Choroid plexus epithelial cell (primary cell): ENCODE measurements around the gene MMP17.

Experiments
- DNase-seq: peaks from one replicate; pipeline ENCODE4 v3.0.0-alpha.2; 2010; ENCODE audit warnings: low read depth
- H3K4me3 ChIP-seq: 2 replicates; pipeline ENCODE4 v1.5.1; 2011; ENCODE audit warnings: low read depth, mild to moderate bottlenecking, control low read depth, low read length, moderate library complexity
- TF ChIP-seq, protein P1 (sequence below): conservative IDR thresholded peaks from 2 replicates; pipeline ENCODE4 v1.5.1; 2011; ENCODE audit warnings: low read depth, mild to moderate bottlenecking, control low read depth, inconsistent platforms, low read length, moderate library complexity

MMP17 gene

GRCh38 chr12:131834798-131835615 lies 6.8 kb downstream of the MMP17 start:
- no peak overlapping the region for H3K4me3 ChIP-seq
- TF ChIP-seq, protein P1, sequence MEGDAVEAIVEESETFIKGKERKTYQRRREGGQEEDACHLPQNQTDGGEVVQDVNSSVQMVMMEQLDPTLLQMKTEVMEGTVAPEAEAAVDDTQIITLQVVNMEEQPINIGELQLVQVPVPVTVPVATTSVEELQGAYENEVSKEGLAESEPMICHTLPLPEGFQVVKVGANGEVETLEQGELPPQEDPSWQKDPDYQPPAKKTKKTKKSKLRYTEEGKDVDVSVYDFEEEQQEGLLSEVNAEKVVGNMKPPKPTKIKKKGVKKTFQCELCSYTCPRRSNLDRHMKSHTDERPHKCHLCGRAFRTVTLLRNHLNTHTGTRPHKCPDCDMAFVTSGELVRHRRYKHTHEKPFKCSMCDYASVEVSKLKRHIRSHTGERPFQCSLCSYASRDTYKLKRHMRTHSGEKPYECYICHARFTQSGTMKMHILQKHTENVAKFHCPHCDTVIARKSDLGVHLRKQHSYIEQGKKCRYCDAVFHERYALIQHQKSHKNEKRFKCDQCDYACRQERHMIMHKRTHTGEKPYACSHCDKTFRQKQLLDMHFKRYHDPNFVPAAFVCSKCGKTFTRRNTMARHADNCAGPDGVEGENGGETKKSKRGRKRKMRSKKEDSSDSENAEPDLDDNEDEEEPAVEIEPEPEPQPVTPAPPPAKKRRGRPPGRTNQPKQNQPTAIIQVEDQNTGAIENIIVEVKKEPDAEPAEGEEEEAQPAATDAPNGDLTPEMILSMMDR: no peak
- DNase-seq: no peak

GRCh38 chr12:131835616-131836171 lies 7.5 kb downstream of the MMP17 start:
- H3K4me3 ChIP-seq: no peak overlapping the region
- DNase-seq: no peak
- TF ChIP-seq, protein P1: no peak

- TF ChIP-seq, protein P1: peak; percentile 56
- H3K4me3 ChIP-seq: no peak overlapping the region
- peak; percentile 45 for DNase-seq
Measured at GRCh38 chr12:131836193-131836592, 8.0 kb downstream of the MMP17 start.

DNA sequence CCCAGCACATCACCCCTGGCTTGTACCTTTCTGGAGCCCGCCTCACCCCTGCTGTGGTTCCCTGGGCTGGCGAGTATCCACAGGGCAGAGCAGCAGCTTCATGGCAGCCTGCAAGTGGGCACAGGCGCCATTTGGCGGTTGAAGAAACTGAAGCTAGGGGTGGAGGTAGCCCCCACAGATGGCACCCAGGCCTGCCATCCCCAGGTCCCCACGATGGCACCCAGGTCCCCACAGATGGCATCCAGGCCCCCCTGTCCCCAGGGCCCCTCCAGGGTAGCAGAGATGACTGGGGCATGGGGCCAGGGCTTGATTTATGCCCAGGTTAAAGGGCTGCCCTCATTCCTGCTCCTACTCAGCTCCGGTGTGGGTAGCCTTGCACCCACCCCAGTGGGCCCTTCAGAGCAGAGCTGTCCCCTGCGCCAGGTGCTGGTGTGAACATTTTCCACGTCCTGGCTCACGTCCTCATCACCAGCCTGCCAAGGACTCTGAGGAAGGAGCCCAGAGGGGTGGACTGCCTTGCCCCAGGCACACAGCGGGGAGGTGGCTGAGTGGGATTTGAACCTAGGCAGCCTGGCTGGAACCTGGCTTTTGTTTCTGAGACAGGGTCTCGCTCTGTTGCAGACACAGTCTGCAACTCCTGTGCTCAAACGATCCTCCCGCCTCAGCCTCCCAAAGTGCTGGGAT lies 8.7 kb downstream of the MMP17 start:
- no peak overlapping the region for H3K4me3 ChIP-seq
- TF ChIP-seq, protein P1: no peak
- DNase-seq: no peak

- TF ChIP-seq, protein P1: no peak
- H3K4me3 ChIP-seq: no peak overlapping the region
- DNase-seq: no peak
Measured at GRCh38 chr12:131840643-131841416, 12.6 kb downstream of the MMP17 start.

- TF ChIP-seq, protein P1: no peak
- no peak overlapping the region for H3K4me3 ChIP-seq
- DNase-seq: no peak
Measured at GRCh38 chr12:131841547-131841946, 13.4 kb downstream of the MMP17 start.
